Thyroid gland (tissue), 4 donors: ENCODE results near the gene TMEM256. TPM values are rescaled to one million over a fixed set of nuclear protein-coding genes. Genes with fewer than 3 reads are reported as not detected.

ENCODE experiments used
- DNase-seq, 2 donors: peaks; one replicate each; pipeline ENCODE4 v3.0.0-alpha.2; 2019
- H3K27ac ChIP-seq, 3 donors: fragments of 200-600 bp; sonication (generic); 1 replicate in 2 of 3; 2 replicates in 1 of 3; pipeline ENCODE4 v1.5.1; 2016 to 2019; ENCODE audit warnings: mild to moderate bottlenecking in 1 of 3, moderate library complexity in 1 of 3
- H3K27me3 ChIP-seq: fragments of 200-600 bp; sonication (generic); one replicate; pipeline ENCODE4 v1.5.1; 2019
- H3K36me3 ChIP-seq, 2 donors: fragments of 200-600 bp; sonication (generic); one replicate each; pipeline ENCODE4 v1.5.1; 2016 to 2019
- H3K4me1 ChIP-seq, 2 donors: fragments of 200-600 bp; sonication (generic); one replicate each; pipeline ENCODE4 v1.5.1; 2017 to 2019
- H3K4me3 ChIP-seq, 3 donors: fragments of 200-600 bp; sonication (generic); replicated peaks in 1 of 3; 1 replicate in 2 of 3; 2 replicates in 1 of 3; pipeline ENCODE4 v1.5.1; 2016; ENCODE audit warnings: mild to moderate bottlenecking in 1 of 3
- H3K9me3 ChIP-seq: fragments of 200-600 bp; sonication (generic); one replicate; pipeline ENCODE4 v1.5.1; 2017
- POLR2A ChIP-seq, 2 donors: fragments of 450-650 bp; IDR thresholded peaks; one replicate each; pipeline ENCODE4 v1.6.1; 2017; ENCODE audit warnings: antibody characterized with exemption in 2 of 2, mild to moderate bottlenecking in 2 of 2, moderate library complexity in 1 of 2
- WGBS, 2 donors: methylation state at CpG; one replicate each; pipeline ENCODE4 v1.1.5; 2017; 5-methylcytosine and 5-hydroxymethylcytosine counted together
- intact Hi-C: fragments of 100-400 bp; cut with DNase I; formaldehyde crosslinking; loops from one replicate; pipeline ENCODE4 v1.15.1; 2023
- total RNA-seq, 4 donors: library from RNA; depleted of rRNA; stranded (reverse); fragments of >200 nt; gene quantifications; one replicate each; pipeline ENCODE4 v1.2.3, GENCODE V29; 2016
- TF ChIP-seq, protein P1 (sequence below), 6 experiments: fragments of 200-600 bp in 3 of 6; fragments of 450-650 bp in 3 of 6; sonication (generic) in 3 of 6; IDR thresholded peaks; one replicate each; pipeline ENCODE4 v1.5.1; 2016 to 2019; ENCODE audit warnings: antibody characterized with exemption in 6 of 6, mild to moderate bottlenecking in 2 of 6, inconsistent platforms in 1 of 6, moderate library complexity in 1 of 6

TMEM256 gene
- total RNA-seq, 4 donors from 2014 or later = 27.8 to 133 (median 35.2) TPM

DNA sequence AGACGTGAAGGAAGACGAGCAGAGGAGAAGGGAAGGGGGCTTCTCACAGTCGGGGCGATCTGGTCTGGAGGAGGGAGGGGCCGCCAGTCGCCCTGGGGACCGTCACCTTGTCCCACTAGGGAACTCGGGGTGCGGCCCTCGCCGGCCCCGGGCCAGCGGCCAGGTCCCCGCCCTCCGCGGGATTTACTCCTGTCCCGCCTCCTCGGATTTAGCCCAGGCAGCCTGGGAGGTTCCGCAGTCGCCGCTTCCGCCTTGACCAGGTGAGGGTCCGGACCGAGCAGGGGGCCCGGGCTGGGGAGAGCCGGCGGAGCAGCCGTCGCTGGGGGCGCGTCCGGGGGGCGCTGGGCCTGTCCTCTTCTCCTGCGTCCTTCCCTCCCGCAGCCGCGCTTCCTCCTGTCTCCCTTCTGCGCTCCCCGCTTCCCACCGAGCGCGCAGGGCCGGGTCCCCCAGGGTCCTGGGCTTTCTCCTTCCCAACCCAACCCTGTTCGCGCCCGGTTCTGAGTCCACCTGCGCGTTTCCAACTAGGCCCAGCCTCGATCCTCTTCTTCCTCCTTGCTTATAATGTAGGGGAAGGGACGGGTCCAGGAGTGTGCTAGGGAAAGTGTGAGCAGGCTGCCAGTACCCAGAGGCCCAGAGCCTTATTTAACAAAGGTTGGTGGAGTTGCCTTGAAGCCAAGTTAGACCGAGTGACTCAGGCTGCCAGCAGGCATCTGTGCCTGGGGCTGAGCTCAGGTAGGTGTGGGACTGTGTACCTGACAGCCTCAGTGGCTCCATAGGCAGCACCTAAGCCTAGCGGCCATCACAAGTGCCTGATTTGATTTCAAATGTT, 22.8 kb downstream of the TMEM256 start, which contains the start of gene TNK1:
TSS of gene TNK1 (plus strand) at position 235 of the 829 bp plus-strand sequence. CDS start 1,838 bp downstream, outside the sequence.
- TF ChIP-seq POLR2A (IDR thresholded peaks at IDR 0.05) = peak in 1 of 2 donors; percentile 79
- TF ChIP-seq, protein P1, sequence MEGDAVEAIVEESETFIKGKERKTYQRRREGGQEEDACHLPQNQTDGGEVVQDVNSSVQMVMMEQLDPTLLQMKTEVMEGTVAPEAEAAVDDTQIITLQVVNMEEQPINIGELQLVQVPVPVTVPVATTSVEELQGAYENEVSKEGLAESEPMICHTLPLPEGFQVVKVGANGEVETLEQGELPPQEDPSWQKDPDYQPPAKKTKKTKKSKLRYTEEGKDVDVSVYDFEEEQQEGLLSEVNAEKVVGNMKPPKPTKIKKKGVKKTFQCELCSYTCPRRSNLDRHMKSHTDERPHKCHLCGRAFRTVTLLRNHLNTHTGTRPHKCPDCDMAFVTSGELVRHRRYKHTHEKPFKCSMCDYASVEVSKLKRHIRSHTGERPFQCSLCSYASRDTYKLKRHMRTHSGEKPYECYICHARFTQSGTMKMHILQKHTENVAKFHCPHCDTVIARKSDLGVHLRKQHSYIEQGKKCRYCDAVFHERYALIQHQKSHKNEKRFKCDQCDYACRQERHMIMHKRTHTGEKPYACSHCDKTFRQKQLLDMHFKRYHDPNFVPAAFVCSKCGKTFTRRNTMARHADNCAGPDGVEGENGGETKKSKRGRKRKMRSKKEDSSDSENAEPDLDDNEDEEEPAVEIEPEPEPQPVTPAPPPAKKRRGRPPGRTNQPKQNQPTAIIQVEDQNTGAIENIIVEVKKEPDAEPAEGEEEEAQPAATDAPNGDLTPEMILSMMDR (IDR thresholded peaks at IDR 0.05) = no peak
- Histone ChIP-seq H3K4me3 (peak within 1 kb of the TSS; percentile 3 to 72 (median 6)), H3K27ac (peak within 1 kb of the TSS in 2 of 3 donors; percentile 49 to 74), H3K27me3 (no peaks in the 10 kb centered on the region), H3K9me3 (no peaks in the 10 kb centered on the region), H3K4me1 (peaks cover 15 to 23% of the 10 kb centered on the region in 2 donors), H3K36me3 (no peaks in the 10 kb centered on the region)
- intact Hi-C loops = no loop called here
- DNase-seq = peak; percentile 80 to 83
- WGBS, 2 donors = 4 to 7% methylated on average over 33 to 47 of the region's 52 CpGs

GRCh38 chr17:7380321-7380720, 23.6 kb downstream of the TMEM256 start:
- 2 to 25% methylated on average over 3 to 7 of the region's 7 CpGs for WGBS, 2 donors
- peak; percentile 81 to 85 for DNase-seq
- Histone ChIP-seq H3K9me3 (no peaks in the 10 kb centered on the region), H3K27ac (peak overlapping the region in 1 of 3 donors; percentile 74), H3K4me3 (peak overlapping the region in 1 of 3 donors; percentile 72), H3K4me1 (peaks cover 15 to 23% of the 10 kb centered on the region in 2 donors), H3K36me3 (no peaks in the 10 kb centered on the region), H3K27me3 (no peaks in the 10 kb centered on the region)
- TF ChIP-seq, protein P1 (IDR thresholded peaks at IDR 0.05) = no peak
- no peak for TF ChIP-seq POLR2A (IDR thresholded peaks at IDR 0.05)
- intact Hi-C loops = no loop called here

DNA sequence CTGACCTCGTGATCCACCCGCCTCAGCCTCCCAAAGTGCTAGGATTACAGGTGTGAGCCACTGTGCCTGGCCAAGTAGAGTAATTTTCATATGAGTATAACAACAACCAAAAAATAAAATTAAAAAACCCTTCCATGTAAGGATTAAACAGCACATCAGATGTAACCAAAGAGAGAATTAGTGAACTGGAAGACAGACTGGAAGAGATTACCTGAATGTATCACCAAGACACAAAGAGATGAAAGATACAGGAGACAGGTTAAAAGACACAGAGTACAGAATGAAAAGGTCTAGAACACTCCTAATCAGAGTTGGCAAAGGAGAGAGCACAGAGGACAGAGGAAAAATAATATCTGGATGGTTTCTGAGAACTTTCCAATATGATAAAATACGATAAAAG, 24.8 kb downstream of the TMEM256 start:
- DNase-seq = no peak
- H3K4me3 ChIP-seq = no peak overlapping the region
- 95 to 96% methylated on average over 3 of the region's 3 CpGs for WGBS, 2 donors
- TF ChIP-seq, protein P1 (IDR thresholded peaks at IDR 0.05) = no peak
- TF ChIP-seq POLR2A (IDR thresholded peaks at IDR 0.05) = no peak
- H3K27me3 ChIP-seq = no peaks in the 10 kb centered on the region
- H3K36me3 ChIP-seq = no peaks in the 10 kb centered on the region
- H3K4me1 ChIP-seq = peaks cover 15 to 23% of the 10 kb centered on the region in 2 donors
- intact Hi-C loops = no loop called here
- no peaks in the 10 kb centered on the region for H3K9me3 ChIP-seq
- H3K27ac ChIP-seq = no peak overlapping the region

GRCh38 chr17:7374353-7374752, 29.5 kb downstream of the TMEM256 start:
- H3K9me3 ChIP-seq = no peaks in the 10 kb centered on the region
- no peaks in the 10 kb centered on the region for H3K27me3 ChIP-seq
- H3K4me3 ChIP-seq = no peak overlapping the region
- no peaks in the 10 kb centered on the region for H3K36me3 ChIP-seq
- H3K4me1 ChIP-seq = no peaks in the 10 kb centered on the region
- DNase-seq = no peak
- intact Hi-C loops = no loop called here
- WGBS, 2 donors = 89 to 92% methylated on average over 2 of the region's 2 CpGs
- TF ChIP-seq POLR2A (IDR thresholded peaks at IDR 0.05) = no peak
- TF ChIP-seq, protein P1 (IDR thresholded peaks at IDR 0.05) = no peak
- H3K27ac ChIP-seq = no peak overlapping the region

DNA sequence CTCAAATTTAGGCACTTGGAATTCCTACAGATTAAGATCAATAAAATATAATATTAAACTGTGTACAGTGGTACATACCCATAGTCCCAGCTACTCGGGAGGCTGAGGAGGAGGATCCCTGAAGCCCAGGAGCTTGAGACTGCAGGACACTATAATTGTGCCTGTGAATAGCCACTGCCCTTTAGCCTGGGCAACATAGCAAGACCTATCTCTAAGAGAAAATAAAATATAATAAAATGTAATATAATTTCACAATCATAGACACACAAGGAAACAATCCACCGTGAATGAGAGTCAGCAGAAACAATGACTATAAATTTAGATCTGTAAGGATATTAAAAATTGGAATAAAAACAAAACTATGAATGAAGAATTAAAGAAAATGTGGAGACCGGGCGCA, 33.0 kb downstream of the TMEM256 start:
- TF ChIP-seq POLR2A (IDR thresholded peaks at IDR 0.05) = no peak
- TF ChIP-seq, protein P1 (IDR thresholded peaks at IDR 0.05) = no peak
- WGBS, 2 donors = 87 to 92% methylated on average over 4 of the region's 4 CpGs
- no peak overlapping the region for H3K4me3 ChIP-seq
- H3K36me3 ChIP-seq = no peaks in the 10 kb centered on the region
- H3K27ac ChIP-seq = no peak overlapping the region
- intact Hi-C loops = no loop called here
- no peak for DNase-seq
- no peaks in the 10 kb centered on the region for H3K4me1 ChIP-seq
- no peaks in the 10 kb centered on the region for H3K9me3 ChIP-seq
- H3K27me3 ChIP-seq = no peaks in the 10 kb centered on the region
